Activated CD4-positive, CD25-positive, alpha-beta regulatory T cell treated with anti-CD3 and anti-CD28 coated beads, Interleukin-2, amount 50 U/mL, for 16 hours (primary cell): Measurements from ENCODE around the gene ATXN1.
"Not testable (repeated sequence)": the region's sequence is repeated elsewhere in the genome, so short reads cannot be mapped to it uniquely, and the experiment has no call there.

Source experiments
- DNase-seq: peaks from one replicate; pipeline ENCODE4 v3.0.0-alpha.2; 2020; ENCODE audit warnings: low read depth, low spot score

The ATXN1 gene

GRCh38 chr6:16618962-16619361 lies 142.3 kb downstream of the ATXN1 start:
- no peak for DNase-seq

GRCh38 chr6:16615215-16615614 lies 146.0 kb downstream of the ATXN1 start:
- DNase-seq, result not testable (repeated sequence)

- DNase-seq, result not testable (repeated sequence)
These were observed 147.1 kb downstream of the ATXN1 start for GRCh38 chr6:16614143-16614542.

- not testable (repeated sequence) for DNase-seq
These were observed 147.8 kb downstream of the ATXN1 start for GRCh38 chr6:16613504-16613903.

GRCh38 chr6:16608444-16608843 lies 152.8 kb downstream of the ATXN1 start:
- DNase-seq, result no peak

GRCh38 chr6:16602035-16602434 lies 159.2 kb downstream of the ATXN1 start:
- no peak for DNase-seq

GRCh38 chr6:16600701-16601100 lies 160.6 kb downstream of the ATXN1 start:
- DNase-seq, result no peak

GRCh38 chr6:16600026-16600425 lies 161.2 kb downstream of the ATXN1 start:
- DNase-seq, result no peak

- DNase-seq, result no peak
These were observed 164.5 kb downstream of the ATXN1 start for GRCh38 chr6:16596616-16597331.

GRCh38 chr6:16595514-16596120 lies 165.6 kb downstream of the ATXN1 start:
- DNase-seq, result no peak

- DNase-seq, result no peak
These were observed 166.4 kb downstream of the ATXN1 start for GRCh38 chr6:16594849-16595248.

GRCh38 chr6:16592223-16592911 lies 168.9 kb downstream of the ATXN1 start:
- no peak for DNase-seq

- no peak for DNase-seq
These were observed 169.7 kb downstream of the ATXN1 start for GRCh38 chr6:16591396-16592222.

- DNase-seq, result no peak
These were observed 175.5 kb downstream of the ATXN1 start for GRCh38 chr6:16585805-16586204.

- DNase-seq, result no peak
These were observed 178.0 kb downstream of the ATXN1 start for GRCh38 chr6:16583144-16583762.

- DNase-seq, result no peak
These were observed 178.7 kb downstream of the ATXN1 start for GRCh38 chr6:16582446-16583143.

GRCh38 chr6:16578695-16579285 lies 182.5 kb downstream of the ATXN1 start:
- no peak for DNase-seq

GRCh38 chr6:16576451-16577368 lies 184.6 kb downstream of the ATXN1 start:
- DNase-seq, result no peak

GRCh38 chr6:16575655-16576054 lies 185.6 kb downstream of the ATXN1 start:
- DNase-seq, result no peak
